ENCODE data around the gene GATA5. TPM values are rescaled to one million over a fixed set of nuclear protein-coding genes. Genes with fewer than 3 reads are reported as not detected.

GATA5 gene
- polyA plus RNA-seq, 10 donors: 0.04 to 0.14 (median 0.05) TPM; not detected in 7

- no peak for DNase-seq
These were observed 57.6 kb downstream of the GATA5 start for GRCh38 chr20:62417981-62418708.

- DNase-seq: no peak
These were observed 58.9 kb downstream of the GATA5 start for GRCh38 chr20:62416651-62417637.

GRCh38 chr20:62415354-62416111, 60.3 kb downstream of the GATA5 start:
- no peak for DNase-seq

GRCh38 chr20:62413896-62414481, 61.8 kb downstream of the GATA5 start:
- DNase-seq: no peak

Other genes with a start within 250 kb of the GATA5 start
- gene OSBPL2, start 237.5 kb downstream of the GATA5 start, polyA plus RNA-seq (ENCODE audit: insufficient read length in 10 of 10): 10 to 100 TPM; 23.0 to 35.6 (median 27.3) TPM
- 10 to 100 TPM; 42.4 to 60.8 (median 50.8) TPM for gene ADRM1, start 173.0 kb downstream of the GATA5 start, polyA plus RNA-seq (ENCODE audit: insufficient read length in 10 of 10)
- gene LAMA5, start 108.7 kb downstream of the GATA5 start, polyA plus RNA-seq (ENCODE audit: insufficient read length in 10 of 10): 10 to 100 TPM; 38.4 to 86.0 (median 57.8) TPM
- gene RPS21, start 88.9 kb downstream of the GATA5 start, polyA plus RNA-seq (ENCODE audit: insufficient read length in 10 of 10): 1,000 to 10,000 TPM in 6 of 10 donors, 100 to 1,000 TPM in 4; 962 to 1,509 (median 1,097) TPM
- gene CABLES2, start 68.7 kb downstream of the GATA5 start, polyA plus RNA-seq (ENCODE audit: insufficient read length in 10 of 10): 1 to 10 TPM; 4.0 to 8.0 (median 5.2) TPM
- under 1 TPM in 2 of 10 donors, not detected in 8; 0.53 to 0.71 TPM for gene RBBP8NL, start 48.5 kb downstream of the GATA5 start, polyA plus RNA-seq (ENCODE audit: insufficient read length in 10 of 10)
- 1 to 10 TPM in 1 of 10 donors, under 1 TPM in 9; 0.37 to 1.2 (median 0.65) TPM for gene SLCO4A1, start 166.5 kb upstream of the GATA5 start, polyA plus RNA-seq (ENCODE audit: insufficient read length in 10 of 10)
- gene NTSR1, start 232.8 kb upstream of the GATA5 start, polyA plus RNA-seq (ENCODE audit: insufficient read length in 10 of 10): under 1 TPM; 0.07 to 0.25 (median 0.11) TPM

Data from muscle of back (tissue), 11 donors.